ENCODE results near the gene SCYGR8. TPM values are rescaled to one million over a fixed set of nuclear protein-coding genes. Genes with fewer than 3 reads are reported as not detected.
A peak's percentile ranks its signal among the peaks of the same experiment; 100 is the strongest.

SCYGR8 gene
- total RNA-seq, 1 experiment from 2014 or later: not detected

DNA sequence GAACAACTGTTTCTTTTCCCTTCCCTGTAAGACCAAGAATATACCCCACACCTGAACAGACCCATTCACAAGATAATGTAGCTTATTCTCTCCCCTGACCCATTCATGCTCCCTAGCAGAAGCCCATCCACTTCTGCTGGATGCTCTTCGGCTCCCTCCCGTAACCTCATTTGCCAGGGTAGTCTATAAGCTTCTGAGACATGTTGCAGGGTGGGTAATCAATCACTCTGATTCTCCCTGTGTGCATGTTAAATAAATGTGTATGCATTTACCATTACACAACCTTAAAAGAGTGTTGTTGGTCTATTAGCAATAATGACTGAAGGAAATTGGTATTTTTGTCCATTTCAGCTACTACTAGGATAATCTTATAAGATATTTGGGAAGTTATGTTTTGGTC is 29.2 kb upstream of the SCYGR8 start:
- Histone ChIP-seq H3K36me3 (ENCODE audit: control insufficient read depth, insufficient read depth, low read length) (no peaks in the 10 kb centered on the region), H3K27ac (ENCODE audit: low read length) (no peak overlapping the region), H3K4me3 (ENCODE audit: low read depth in 2 of 2, low read length in 2 of 2) (no peak overlapping the region), H3K9me3 (ENCODE audit: control insufficient read depth, insufficient read depth, low read depth, low read length) (no peaks in the 10 kb centered on the region), H3K27me3 (ENCODE audit: control insufficient read depth, insufficient read depth, low read length) (no peaks in the 10 kb centered on the region), H3K4me1 (ENCODE audit: control insufficient read depth, insufficient read depth, low read length) (no peaks in the 10 kb centered on the region)
- BruUV-seq (replicated peaks): no TSS peak
- intact Hi-C loops (cut with micrococcal nuclease; ENCODE audit: unreplicated experiment) (no loop called here), in situ Hi-C loops (cut with HindIII; ENCODE audit: low pct_unique_long_range_greater_than_20kb, low sequenced_read_pairs) (no loop called here)
- DNase-seq (ENCODE audit: low read depth, low spot score): no peak
- ChIA-PET CTCF (no interaction called here), POLR2A (interaction anchor here (0.7 kb wide), 1 partner anchor 8 kb away, joined by 3 read pairs; the partner anchor contains the start of gene SCYGR6)
- ATAC-seq: no peak
- TF ChIP-seq, protein P1, sequence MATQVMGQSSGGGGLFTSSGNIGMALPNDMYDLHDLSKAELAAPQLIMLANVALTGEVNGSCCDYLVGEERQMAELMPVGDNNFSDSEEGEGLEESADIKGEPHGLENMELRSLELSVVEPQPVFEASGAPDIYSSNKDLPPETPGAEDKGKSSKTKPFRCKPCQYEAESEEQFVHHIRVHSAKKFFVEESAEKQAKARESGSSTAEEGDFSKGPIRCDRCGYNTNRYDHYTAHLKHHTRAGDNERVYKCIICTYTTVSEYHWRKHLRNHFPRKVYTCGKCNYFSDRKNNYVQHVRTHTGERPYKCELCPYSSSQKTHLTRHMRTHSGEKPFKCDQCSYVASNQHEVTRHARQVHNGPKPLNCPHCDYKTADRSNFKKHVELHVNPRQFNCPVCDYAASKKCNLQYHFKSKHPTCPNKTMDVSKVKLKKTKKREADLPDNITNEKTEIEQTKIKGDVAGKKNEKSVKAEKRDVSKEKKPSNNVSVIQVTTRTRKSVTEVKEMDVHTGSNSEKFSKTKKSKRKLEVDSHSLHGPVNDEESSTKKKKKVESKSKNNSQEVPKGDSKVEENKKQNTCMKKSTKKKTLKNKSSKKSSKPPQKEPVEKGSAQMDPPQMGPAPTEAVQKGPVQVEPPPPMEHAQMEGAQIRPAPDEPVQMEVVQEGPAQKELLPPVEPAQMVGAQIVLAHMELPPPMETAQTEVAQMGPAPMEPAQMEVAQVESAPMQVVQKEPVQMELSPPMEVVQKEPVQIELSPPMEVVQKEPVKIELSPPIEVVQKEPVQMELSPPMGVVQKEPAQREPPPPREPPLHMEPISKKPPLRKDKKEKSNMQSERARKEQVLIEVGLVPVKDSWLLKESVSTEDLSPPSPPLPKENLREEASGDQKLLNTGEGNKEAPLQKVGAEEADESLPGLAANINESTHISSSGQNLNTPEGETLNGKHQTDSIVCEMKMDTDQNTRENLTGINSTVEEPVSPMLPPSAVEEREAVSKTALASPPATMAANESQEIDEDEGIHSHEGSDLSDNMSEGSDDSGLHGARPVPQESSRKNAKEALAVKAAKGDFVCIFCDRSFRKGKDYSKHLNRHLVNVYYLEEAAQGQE (IDR thresholded peaks at IDR 0.05; ENCODE audit: insufficient read depth in 1 of 2, low read depth in 2 of 2, low read length in 1 of 2): no peak
- TF ChIP-seq, protein P2, sequence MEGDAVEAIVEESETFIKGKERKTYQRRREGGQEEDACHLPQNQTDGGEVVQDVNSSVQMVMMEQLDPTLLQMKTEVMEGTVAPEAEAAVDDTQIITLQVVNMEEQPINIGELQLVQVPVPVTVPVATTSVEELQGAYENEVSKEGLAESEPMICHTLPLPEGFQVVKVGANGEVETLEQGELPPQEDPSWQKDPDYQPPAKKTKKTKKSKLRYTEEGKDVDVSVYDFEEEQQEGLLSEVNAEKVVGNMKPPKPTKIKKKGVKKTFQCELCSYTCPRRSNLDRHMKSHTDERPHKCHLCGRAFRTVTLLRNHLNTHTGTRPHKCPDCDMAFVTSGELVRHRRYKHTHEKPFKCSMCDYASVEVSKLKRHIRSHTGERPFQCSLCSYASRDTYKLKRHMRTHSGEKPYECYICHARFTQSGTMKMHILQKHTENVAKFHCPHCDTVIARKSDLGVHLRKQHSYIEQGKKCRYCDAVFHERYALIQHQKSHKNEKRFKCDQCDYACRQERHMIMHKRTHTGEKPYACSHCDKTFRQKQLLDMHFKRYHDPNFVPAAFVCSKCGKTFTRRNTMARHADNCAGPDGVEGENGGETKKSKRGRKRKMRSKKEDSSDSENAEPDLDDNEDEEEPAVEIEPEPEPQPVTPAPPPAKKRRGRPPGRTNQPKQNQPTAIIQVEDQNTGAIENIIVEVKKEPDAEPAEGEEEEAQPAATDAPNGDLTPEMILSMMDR (IDR thresholded peaks at IDR 0.05): no peak
- TF ChIP-seq TCF7L2 (IDR thresholded peaks at IDR 0.05; ENCODE audit: low read depth, low read length) (no peak), POLR2AphosphoS5 (IDR thresholded peaks at IDR 0.05; ENCODE audit: low read depth, low read length) (no peak), SIN3A (IDR thresholded peaks at IDR 0.05; ENCODE audit: borderline replicate concordance, insufficient read depth, low read depth, low read length) (no peak)

DNA sequence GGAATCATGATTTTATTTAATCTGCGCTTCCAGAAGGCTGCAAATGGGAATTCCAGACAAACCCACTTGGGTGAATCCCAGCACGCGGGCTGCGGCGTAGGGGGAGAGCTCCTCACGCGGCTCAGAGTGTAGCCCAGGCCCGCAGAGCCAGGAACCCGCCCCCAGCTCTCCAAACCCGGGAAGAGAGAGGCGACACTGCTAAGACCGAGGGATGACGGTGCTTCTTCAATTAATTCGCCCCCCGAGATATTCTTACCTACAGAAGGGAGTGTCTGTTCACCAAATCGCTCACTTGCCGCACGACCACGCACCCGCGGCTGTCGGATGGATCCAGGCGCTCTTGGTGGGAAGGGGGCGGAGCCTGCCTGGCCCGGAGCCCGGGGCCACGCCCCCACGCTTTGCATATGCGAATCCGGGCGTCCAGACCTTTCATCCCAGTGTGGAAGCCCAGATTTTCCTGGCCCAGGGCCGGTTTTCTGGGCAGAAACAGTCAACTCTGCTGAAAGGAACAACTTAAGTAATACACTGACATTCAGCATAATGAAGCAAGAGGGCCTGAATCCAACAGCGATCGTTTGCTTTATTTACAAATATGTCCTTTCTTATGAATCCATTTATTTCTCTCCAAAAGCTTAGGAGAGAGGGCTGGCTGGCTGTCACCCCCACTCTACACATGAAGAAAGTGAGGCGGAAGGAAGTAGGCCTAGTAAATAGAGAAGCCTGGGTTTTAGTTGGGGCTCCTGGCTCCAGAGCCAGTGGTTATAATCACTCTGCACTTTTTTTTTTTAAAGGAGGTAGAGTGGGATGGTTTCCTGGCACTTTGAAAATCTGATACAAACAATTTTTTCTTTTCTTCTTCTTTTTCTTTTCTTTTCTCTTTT is 27.8 kb upstream of the SCYGR8 start, which contains the start of gene SLC19A3:
Gene SLC19A3 (minus strand): TSS at position 342 of the 881 bp plus-strand sequence. CDS start 15,710 bp downstream, outside the sequence.
- DNase-seq (ENCODE audit: low read depth, low spot score) (no peak), ATAC-seq (peak; percentile 96)
- intact Hi-C loops (cut with micrococcal nuclease; ENCODE audit: unreplicated experiment) (no loop called here), in situ Hi-C loops (cut with HindIII; ENCODE audit: low pct_unique_long_range_greater_than_20kb, low sequenced_read_pairs) (no loop called here)
- H3K27me3 ChIP-seq (ENCODE audit: control insufficient read depth, insufficient read depth, low read length): no peaks in the 10 kb centered on the region
- POLR2A ChIA-PET: no interaction called here
- BruUV-seq (replicated peaks): no TSS peak
- H3K27ac ChIP-seq (ENCODE audit: low read length): no peak within 1 kb of the TSS
- peak within 1 kb of the TSS; percentile 50 to 74 for H3K4me3 ChIP-seq (ENCODE audit: low read depth in 2 of 2, low read length in 2 of 2)
- no peaks in the 10 kb centered on the region for H3K36me3 ChIP-seq (ENCODE audit: control insufficient read depth, insufficient read depth, low read length)
- H3K4me1 ChIP-seq (ENCODE audit: control insufficient read depth, insufficient read depth, low read length): no peaks in the 10 kb centered on the region
- CTCF ChIA-PET: no interaction called here
- TF ChIP-seq SIN3A (IDR thresholded peaks at IDR 0.05; ENCODE audit: borderline replicate concordance, insufficient read depth, low read depth, low read length): no peak
- TF ChIP-seq, protein P1 (IDR thresholded peaks at IDR 0.05; ENCODE audit: insufficient read depth in 1 of 2, low read depth in 2 of 2, low read length in 1 of 2): no peak
- TF ChIP-seq, protein P2 (IDR thresholded peaks at IDR 0.05): no peak
- no peak for TF ChIP-seq POLR2AphosphoS5 (IDR thresholded peaks at IDR 0.05; ENCODE audit: low read depth, low read length)
- no peak for TF ChIP-seq TCF7L2 (IDR thresholded peaks at IDR 0.05; ENCODE audit: low read depth, low read length)
- H3K9me3 ChIP-seq (ENCODE audit: control insufficient read depth, insufficient read depth, low read depth, low read length): no peaks in the 10 kb centered on the region

All from Panc1 (cell line).